HG03342 (cell line): Measurements from ENCODE around the gene FASTK.

Experiments used
- ATAC-seq: cut with Tn5 transposase; IDR thresholded peaks from one replicate; pipeline ENCODE4 v1.9.1; 2021; ENCODE audit warnings: mild to moderate bottlenecking, moderate library complexity; ENCODE audit not compliant: unreplicated experiment

The FASTK gene

GRCh38 chr7:151080522-151081169, at the start of gene FASTK:
FASTK (minus strand) TSS chr7:151080809; CDS start chr7:151080766, 43 bp downstream.
- peak; percentile 78 for ATAC-seq

- ATAC-seq = no peak
These were observed 49.5 kb upstream of the FASTK start for GRCh38 chr7:151129960-151130591.

GRCh38 chr7:151129117-151129959, 48.7 kb upstream of the FASTK start:
- ATAC-seq = no peak

GRCh38 chr7:151128716-151129115, 48.1 kb upstream of the FASTK start:
- ATAC-seq = no peak

GRCh38 chr7:151128144-151128543, 47.5 kb upstream of the FASTK start:
- ATAC-seq = no peak

- no peak for ATAC-seq
These were observed 46.0 kb upstream of the FASTK start for GRCh38 chr7:151126491-151127137.

GRCh38 chr7:151125846-151126481, 45.4 kb upstream of the FASTK start:
- no peak for ATAC-seq

GRCh38 chr7:151125470-151125845, 44.8 kb upstream of the FASTK start:
- ATAC-seq = no peak

- no peak for ATAC-seq
These were observed 44.3 kb upstream of the FASTK start for GRCh38 chr7:151124899-151125399.

- ATAC-seq = no peak
These were observed 43.9 kb upstream of the FASTK start for GRCh38 chr7:151124481-151124880.

GRCh38 chr7:151123822-151124464, 43.3 kb upstream of the FASTK start:
- ATAC-seq = peak; percentile 92

- ATAC-seq = no peak
These were observed 42.7 kb upstream of the FASTK start for GRCh38 chr7:151123158-151123821.

- ATAC-seq = no peak
These were observed 42.2 kb upstream of the FASTK start for GRCh38 chr7:151122796-151123157.

GRCh38 chr7:151122276-151122675, 41.7 kb upstream of the FASTK start:
- ATAC-seq = no peak

- no peak for ATAC-seq
These were observed 41.0 kb upstream of the FASTK start for GRCh38 chr7:151121380-151122170.

GRCh38 chr7:151120896-151121295, 40.3 kb upstream of the FASTK start:
- ATAC-seq = no peak

GRCh38 chr7:151119902-151120301, 39.3 kb upstream of the FASTK start:
- ATAC-seq = no peak

GRCh38 chr7:151119055-151119415, 38.4 kb upstream of the FASTK start:
- ATAC-seq = no peak
